ENCODE data around the gene PHAX.

DNA sequence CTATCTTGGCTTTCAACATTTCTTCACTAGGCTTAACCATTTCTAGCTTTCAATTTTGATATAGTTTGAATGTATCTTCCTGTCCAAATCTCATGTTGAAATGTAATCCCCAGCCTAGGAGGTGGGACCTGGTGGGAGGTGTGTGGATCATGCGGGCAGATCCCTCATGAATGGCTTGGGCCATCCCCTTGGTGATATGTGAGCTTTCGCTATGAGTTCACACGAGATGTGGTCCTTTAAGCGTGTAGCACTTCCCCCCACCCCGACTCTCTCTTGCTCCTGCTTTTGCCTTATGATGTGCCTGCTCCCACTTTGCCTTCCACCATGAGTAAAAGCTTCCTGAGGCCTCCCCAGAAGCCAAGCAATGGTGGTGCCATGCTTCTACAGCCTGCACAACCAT lies 40.6 kb downstream of the PHAX start:
- TF ChIP-seq, protein P1, sequence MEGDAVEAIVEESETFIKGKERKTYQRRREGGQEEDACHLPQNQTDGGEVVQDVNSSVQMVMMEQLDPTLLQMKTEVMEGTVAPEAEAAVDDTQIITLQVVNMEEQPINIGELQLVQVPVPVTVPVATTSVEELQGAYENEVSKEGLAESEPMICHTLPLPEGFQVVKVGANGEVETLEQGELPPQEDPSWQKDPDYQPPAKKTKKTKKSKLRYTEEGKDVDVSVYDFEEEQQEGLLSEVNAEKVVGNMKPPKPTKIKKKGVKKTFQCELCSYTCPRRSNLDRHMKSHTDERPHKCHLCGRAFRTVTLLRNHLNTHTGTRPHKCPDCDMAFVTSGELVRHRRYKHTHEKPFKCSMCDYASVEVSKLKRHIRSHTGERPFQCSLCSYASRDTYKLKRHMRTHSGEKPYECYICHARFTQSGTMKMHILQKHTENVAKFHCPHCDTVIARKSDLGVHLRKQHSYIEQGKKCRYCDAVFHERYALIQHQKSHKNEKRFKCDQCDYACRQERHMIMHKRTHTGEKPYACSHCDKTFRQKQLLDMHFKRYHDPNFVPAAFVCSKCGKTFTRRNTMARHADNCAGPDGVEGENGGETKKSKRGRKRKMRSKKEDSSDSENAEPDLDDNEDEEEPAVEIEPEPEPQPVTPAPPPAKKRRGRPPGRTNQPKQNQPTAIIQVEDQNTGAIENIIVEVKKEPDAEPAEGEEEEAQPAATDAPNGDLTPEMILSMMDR (IDR thresholded peaks at IDR 0.05 in 2 of 3, conservative IDR thresholded peaks at IDR 0.05 in 1 of 3; ENCODE audit: borderline replicate concordance in 1 of 3, insufficient read depth in 1 of 3, low read depth in 2 of 3, low read length in 2 of 3) = no peak
- TF ChIP-seq, protein P2, sequence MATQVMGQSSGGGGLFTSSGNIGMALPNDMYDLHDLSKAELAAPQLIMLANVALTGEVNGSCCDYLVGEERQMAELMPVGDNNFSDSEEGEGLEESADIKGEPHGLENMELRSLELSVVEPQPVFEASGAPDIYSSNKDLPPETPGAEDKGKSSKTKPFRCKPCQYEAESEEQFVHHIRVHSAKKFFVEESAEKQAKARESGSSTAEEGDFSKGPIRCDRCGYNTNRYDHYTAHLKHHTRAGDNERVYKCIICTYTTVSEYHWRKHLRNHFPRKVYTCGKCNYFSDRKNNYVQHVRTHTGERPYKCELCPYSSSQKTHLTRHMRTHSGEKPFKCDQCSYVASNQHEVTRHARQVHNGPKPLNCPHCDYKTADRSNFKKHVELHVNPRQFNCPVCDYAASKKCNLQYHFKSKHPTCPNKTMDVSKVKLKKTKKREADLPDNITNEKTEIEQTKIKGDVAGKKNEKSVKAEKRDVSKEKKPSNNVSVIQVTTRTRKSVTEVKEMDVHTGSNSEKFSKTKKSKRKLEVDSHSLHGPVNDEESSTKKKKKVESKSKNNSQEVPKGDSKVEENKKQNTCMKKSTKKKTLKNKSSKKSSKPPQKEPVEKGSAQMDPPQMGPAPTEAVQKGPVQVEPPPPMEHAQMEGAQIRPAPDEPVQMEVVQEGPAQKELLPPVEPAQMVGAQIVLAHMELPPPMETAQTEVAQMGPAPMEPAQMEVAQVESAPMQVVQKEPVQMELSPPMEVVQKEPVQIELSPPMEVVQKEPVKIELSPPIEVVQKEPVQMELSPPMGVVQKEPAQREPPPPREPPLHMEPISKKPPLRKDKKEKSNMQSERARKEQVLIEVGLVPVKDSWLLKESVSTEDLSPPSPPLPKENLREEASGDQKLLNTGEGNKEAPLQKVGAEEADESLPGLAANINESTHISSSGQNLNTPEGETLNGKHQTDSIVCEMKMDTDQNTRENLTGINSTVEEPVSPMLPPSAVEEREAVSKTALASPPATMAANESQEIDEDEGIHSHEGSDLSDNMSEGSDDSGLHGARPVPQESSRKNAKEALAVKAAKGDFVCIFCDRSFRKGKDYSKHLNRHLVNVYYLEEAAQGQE (IDR thresholded peaks at IDR 0.05; ENCODE audit: low read depth) = no peak
- TF ChIP-seq, protein P3, sequence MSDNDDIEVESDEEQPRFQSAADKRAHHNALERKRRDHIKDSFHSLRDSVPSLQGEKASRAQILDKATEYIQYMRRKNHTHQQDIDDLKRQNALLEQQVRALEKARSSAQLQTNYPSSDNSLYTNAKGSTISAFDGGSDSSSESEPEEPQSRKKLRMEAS (IDR thresholded peaks at IDR 0.05) = no peak
- no peak for TF ChIP-seq ZNF274 (IDR thresholded peaks at IDR 0.05; ENCODE audit: low read depth, low read length)
- TF ChIP-seq EZH2phosphoT487 (IDR thresholded peaks at IDR 0.05; ENCODE audit: borderline replicate concordance) = no peak
- no peak for TF ChIP-seq ELF1 (IDR thresholded peaks at IDR 0.05; ENCODE audit: borderline replicate concordance, low read depth)
- TF ChIP-seq YY1 (IDR thresholded peaks at IDR 0.05; ENCODE audit: extremely low read depth, insufficient replicate concordance, low read depth, low read length) = no peak
- TF ChIP-seq POLR2AphosphoS5 (IDR thresholded peaks at IDR 0.05; ENCODE audit: low read depth, low read length) = no peak
